Superior temporal gyrus (tissue), 1 donor: ENCODE measurements around the gene FCN2.
"Not testable (repeated sequence)": the region's sequence is repeated elsewhere in the genome, so short reads cannot be mapped to it uniquely, and the experiment has no call there.

Experiments
- DNase-seq: peaks from one replicate; pipeline ENCODE4 v3.0.0-alpha.2; 2016; ENCODE audit errors: extremely low spot score

Gene FCN2

DNA sequence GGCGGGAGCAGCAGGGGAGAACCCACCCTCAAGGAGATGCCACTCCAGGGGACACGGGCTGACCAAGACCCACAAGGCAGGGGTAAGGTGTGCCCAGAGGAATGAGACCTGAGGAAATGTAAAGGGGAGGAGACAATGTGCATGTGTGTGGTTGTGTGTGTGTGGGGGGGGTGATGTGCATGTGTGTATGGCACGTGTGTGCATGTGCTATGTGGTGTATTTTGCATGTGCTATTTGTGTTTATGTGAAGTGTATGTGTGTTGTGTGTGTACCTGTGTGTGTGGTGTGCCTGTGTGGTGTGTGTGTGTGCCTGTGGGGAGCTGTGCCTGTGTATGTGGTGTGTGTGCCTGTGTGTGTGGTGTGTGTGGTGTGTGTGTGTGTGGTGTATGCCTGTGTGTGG lies 33.5 kb upstream of the FCN2 start:
- DNase-seq = no peak

DNA sequence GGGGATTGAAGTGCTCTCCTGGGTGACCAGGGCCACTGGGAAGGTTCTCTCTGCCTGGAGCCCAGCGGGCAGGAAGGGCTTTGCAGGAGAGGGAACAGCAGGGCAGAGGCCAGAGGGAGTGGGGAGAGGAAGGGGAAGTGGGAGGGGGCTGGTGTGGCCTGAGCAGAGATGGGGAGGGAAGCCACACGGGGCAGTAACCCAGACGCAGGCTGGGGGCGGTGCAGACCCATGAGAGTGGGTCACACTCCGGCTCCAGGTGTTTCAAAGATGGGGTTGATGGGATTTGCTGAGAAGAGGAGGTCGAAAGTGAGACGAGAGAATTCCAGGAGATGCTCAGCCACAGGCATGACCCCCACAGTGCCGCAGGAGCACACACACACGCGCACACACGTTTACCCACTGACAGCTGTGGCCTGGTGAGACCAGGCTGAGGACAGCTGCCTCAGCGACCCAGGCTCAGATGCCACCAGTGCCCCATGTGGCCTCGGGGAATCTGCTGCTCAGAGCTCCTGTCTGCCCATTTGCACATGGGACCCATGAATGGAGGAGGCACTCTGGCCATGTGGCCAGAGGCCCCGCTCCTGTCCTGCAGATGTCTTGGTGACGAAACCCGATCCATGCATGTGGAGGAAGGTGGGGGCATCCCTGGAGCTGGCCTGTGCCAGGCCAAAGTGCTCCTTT lies 32.7 kb upstream of the FCN2 start:
- no peak for DNase-seq

DNA sequence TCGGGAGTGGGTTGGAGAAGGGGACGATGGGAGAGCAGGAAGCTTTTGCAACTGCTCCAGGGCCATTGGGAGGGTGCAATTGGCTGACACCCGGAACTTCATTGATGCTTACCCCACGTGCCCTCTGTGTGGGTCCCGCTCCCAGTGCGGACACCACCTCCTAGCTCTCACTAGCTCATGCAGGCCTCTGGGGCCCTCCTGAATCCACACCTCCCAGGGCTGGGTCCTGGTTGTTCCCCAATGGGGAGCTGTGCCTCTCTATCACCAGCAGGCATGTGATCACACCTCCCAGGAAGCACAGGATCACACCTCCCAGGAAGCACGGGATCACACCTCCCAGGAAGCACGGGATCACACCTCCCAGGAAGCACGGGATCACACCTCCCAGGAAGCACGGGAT lies 32.1 kb upstream of the FCN2 start:
- no peak for DNase-seq

DNA sequence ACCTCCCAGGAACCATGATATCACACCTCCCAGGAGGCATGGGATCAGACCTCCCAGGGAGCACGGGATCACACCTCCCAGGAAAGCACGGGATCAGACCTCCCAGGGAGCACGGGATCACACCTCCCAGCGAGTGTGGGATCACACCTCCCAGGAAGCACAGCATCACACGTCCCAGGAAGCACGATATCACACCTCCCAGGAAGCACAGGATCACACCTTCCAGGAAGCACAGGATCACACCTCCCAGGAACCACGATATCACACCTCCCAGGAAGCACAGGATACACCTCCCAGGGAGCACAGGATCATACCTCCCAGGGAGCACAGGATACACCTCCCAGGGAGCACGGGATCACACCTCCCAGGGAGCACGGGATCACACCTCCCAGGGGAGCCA lies 30.0 kb upstream of the FCN2 start:
- no peak for DNase-seq

DNA sequence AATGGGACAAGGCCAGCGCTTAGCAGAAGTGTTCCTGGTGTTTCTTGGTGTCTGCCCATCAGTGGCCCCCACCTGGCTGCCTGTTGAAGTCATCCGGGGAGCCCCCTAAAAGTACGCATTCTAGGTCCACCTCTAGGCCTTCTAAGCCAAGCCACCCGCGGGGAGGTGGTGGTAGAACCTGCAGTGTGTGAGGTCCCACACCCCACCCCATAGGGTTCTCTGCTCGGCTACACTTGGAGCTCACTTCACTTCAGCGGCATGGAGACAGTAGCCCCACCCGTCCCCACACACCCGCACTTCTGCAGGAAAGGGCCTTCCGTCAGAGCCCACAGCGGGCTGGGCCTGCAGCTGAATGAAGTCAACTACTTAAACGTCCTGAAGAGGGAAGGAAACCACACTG lies 29.6 kb upstream of the FCN2 start:
- no peak for DNase-seq

DNA sequence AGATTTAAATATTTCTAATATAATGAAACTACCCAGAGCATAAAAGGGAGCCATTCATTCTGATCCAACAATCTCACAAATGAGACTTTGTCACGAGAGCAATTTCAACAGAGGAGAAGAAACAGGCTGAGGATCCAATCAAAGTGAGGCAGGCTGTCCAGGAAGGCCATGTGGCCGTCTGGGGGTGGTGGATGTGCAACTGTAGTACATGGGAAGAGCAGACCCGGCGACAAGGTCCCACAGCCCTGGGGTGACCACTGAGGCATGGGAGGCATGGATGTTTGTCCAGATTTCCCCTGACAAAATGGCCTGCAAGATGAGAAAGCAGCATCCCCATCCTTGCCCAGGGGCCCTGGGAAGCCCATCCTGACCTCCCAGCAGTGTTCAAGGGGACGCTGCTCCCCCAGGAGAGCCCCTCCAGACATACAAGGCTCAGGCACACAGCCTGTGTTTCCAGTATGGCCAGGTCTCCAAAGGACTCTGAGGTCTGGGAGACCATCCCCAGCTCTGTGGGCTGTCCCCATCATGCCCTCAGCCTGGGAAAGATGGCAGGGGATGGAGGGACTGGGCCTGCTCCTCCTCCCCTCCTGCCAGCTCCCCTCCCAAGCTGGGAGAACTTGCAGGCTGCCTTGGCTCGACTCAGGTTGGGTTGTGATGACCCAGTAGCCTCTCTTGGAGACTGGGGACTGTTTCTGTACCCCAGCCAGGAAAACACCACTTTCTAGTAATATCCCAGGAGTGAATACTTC lies 27.5 kb upstream of the FCN2 start:
- no peak for DNase-seq

DNA sequence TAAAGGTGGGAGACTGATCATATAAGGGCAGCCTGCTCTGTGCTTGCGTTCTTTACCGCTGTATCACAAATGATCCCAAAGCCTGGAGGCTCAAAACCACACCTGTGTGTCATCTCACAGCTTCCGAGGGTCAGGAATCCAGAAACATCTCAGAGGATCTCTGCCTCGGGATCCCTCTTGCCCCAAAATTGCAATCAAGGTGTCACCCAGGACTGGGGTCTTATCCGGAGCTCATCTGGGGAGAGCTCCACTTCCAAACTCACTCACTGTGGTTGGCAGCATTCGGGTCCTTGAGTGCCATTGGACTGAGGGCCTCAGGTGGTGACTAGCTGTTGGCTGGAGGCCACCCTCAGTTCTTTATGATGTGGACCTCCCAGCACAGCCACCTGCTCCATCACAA lies 26.7 kb upstream of the FCN2 start:
- DNase-seq = no peak

DNA sequence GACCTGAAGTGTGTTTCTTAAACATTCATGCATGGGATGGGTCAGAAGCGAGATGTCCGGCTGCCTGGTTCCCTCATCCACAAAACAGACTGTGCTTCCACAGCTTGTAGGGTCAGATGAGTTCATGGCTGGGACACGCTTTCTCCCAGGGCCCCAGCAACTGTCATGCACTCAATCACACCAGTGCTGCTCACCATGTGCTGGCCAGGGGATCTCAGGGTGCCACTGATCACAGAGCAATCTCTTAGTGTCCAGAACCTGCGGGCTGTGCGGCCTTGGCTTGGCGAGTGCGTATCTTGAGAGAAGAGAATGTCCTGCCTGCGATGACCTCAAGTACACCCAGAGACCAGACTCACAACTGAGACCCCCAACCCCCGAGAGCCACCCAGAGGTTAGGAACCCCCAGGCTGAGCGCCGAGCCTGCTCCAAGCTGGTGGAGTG lies 26.0 kb upstream of the FCN2 start:
- no peak for DNase-seq

DNA sequence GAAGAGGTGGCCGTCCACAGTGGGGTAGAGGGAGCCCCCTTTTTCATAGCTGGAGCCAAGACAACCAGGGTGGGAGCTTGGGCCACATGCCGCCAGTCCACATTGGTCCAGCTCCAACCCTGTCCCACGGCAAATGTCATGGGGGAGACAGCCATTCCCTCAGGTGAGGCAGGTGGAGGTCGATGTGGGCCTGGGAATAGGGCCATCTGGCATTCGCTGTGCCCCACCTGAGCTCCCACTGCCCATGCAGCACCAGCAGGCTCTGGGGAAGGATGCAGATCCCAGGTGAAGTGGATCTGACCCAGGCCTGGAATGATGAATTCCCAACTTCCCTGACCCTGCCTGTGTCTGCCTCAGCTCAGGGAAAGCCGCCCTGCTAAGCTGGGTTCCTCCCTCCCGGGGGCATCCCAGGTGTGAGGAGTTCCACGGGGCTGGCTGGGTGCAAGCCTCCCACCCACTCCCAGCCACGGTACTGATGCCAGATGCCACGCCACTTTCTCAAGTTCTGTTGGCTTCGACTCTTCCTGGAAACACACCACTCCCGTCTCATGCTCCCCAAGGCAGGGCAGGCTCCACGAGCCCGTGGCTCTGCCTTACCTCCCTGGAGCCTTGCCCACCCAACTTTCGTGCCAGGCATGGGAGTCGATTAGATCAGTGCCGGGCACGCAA lies 25.2 kb upstream of the FCN2 start:
- DNase-seq = no peak

DNA sequence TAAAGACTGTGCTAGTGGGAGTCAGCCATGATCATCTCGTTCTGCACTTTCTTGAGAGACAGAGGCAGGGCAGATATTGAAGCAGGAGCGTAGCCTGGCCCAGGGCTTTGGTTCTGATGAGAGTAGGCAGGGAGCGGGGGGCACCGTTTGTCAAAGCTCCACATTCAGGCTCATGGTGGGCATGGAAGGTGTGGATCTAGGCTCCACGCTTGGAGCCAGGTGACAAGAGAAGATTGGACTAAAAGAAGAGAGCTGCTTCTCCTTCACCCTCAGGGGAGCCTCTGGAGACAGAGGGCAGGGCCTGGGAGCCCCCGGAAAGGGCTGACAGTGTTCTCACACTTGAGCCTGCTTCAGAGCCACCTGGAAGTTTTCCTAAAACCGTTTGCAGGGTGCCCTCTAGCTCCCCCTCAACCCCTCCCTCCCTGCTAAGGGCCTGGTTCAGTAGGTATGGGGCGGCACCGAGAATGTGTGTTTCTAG lies 24.7 kb upstream of the FCN2 start:
- DNase-seq = no peak

DNA sequence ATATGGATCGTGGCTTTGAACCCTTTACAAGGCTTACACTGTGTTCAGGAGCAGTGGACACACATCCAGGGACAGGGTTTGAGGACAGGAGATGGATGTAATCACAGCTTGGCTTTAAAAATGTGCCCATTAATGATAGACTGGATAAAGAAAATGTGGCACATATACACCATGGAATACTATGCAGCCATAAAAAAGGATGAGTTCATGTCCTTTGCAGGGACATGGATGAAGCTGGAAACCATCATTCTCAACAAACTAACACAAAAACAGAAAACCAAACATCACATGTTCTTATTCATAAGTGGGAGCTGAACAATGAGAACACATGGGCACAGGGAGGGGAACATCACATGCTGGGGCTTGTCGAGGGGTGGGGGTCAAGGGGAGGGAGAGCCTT lies 23.2 kb upstream of the FCN2 start:
- not testable (repeated sequence) for DNase-seq

DNA sequence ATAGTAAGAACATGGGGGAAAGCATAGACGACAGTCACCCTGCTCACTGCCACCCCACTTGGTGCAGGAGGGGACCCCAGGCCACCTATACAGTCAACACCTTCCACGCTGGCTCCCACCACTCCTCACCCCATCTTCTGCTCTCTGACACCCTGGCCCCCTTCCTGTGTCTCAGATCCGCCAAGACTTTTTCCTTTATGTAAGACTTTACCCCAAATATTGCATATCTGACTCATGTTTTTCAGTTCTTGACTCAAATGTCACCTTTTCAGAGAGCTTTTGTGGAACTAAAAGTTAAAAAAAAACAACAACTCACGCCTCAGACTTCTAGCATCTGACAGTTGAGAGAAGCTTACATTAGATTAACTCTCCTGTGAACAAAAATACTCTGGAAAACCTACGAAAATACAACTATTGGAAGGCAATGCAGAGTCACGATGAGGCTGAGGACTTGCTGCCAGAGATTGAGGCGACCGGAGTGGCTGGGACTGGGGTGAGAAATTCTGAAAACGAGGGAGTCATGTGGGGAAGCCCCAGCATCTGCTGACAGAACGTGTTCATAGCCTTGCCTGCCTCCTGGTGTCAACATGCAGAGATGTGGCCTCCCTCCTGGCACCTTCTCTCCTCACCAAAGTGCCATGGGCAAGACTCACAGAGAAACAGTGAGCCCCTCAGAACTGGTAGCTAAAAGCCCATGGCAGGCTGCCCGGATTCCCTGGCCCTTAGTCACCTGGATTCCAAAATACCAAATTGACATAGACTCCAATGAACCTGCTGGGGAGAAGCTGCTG lies 22.4 kb upstream of the FCN2 start:
- peak; percentile 13 for DNase-seq

DNA sequence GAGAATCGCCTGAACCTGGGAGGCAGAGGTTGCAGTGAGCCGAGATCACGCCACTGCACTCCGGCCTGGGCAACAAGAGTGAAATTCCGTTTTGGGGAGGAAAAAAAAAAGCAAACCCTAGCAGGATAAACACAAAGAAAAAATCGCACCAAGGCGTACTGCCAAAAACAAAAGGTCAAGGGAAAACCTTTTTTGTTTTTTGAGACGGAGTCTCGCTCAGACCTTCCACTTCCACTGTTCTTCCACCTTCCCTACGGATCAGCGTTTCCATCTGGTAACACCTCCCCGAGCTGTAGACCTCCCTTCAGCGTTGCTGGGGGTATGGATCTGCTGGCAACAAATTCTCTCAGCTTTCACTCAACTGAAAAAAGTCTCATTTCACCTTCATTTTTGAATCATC lies 20.1 kb upstream of the FCN2 start:
- no peak for DNase-seq

DNA sequence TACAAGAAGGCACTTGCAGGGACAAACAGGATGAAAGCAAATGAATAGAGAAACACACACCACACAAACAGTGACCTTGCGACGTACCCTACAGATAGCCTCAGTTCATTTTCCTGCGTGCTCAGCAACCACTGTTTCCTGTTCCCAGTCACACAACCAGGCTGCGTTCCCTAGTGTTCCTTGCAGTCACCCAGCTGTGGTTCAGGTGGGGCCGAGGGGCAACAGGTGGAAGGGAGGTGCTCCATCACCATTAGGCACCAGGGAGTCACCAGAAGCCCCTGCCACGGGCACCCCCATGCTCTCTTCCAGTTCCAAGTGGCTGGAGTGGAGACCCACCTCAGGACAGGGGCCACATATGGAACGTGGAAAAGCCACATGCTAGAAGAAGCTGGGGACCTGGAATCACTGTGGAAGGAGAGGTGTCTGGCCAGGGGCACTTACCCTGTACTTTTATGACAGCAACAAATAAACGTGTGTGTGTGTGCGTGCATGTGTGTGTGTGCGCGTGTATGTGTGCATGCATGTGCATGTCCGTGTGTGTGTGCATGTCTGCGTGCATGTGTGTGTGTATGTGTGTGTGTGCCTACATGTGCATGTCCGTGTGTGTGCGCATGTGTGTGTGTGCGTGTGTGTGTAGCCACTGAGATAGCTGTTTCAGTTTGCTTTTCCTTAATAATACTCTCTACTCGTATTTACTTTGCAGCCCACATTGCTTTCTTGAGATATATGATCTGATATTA lies 18.8 kb upstream of the FCN2 start:
- DNase-seq = no peak

DNA sequence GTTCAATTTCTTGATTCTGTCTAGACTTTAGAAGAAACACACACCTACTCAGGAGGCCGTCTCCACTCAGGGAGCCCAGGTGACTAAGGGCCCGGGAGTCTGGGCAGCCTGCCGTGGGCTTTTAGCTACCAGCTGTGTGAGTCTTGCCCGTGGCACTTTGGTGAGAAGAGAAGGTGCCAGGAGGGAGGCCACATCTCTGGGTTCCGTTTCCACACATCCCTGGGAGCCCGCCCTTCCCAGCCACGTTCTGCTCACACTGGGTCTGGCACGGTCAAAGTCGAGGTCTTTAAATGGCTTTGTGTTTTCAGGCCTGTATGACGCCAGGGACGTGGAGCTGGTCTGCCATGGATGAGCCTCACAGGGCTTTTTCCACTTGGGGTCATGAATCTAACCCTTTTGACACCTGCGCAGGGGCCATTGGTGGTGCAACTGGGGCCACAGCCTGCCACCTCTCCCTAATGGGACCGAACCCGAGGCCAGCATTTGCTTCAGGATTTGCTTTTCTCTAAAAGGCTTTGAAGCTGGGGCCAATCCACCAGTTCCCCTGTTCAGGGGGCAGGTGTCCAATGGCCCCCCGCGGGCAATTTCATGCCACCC lies 17.2 kb upstream of the FCN2 start:
- DNase-seq = peak; percentile 33

DNA sequence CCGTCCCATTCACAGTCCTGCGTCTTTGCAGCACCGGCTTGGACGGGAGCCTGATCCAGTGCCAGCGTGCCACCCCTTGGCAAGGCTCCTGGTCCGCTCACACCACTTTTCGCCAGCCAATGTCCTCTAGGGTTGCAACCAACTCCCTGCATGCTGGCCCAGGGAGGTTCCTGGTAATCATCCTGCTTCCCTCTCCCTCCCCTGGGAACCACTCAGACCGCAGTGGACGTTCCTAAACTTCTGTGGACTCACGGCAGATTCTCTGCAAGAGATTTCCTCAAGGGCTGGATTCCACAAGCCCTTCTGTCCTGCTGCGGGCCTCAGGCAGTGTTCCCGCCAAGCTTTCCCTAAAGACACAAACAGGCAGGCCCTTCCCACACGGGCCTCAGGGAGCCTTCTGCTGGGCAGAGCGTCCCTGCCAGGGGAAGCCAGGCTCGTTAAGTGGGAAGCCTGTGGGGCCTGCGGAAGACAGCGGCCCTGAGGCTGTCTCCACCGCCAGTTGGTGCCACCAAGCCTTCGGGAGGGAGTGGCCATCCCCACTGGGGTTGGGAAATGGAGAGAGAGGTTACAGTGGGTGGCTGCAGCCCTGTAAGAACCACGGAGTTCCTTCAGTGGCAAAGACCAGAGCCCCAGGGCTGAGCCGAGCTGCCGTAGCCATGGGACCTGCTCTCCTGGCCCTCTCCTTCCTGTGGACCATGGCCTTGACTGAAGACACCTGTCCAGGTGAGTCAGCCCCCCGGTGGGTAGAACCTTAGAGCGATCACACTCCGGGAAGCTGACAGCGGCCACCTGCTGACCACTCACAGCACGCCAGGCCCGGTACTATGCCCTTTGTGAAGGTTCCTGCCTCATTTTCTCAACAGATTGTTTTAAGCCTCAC lies 16.4 kb upstream of the FCN2 start:
- no peak for DNase-seq

DNA sequence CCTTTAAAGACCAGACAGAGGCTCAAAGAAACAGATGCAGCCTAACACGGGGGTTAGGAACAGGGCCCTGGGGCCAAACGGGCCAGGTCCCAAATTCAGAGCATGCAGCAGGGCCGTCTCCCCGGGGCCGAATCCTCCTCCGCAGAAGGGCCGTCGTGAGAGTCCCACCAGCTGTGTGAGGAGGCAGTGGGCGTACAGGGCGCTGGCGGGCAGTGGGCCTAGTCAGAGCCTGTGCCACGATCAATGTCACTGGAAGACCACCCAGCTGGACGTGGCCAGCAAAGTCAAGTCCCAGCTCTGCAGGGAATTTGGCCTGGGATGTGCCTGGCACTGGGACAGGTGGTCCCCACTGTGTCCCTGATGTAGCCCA lies 15.8 kb upstream of the FCN2 start:
- no peak for DNase-seq

DNA sequence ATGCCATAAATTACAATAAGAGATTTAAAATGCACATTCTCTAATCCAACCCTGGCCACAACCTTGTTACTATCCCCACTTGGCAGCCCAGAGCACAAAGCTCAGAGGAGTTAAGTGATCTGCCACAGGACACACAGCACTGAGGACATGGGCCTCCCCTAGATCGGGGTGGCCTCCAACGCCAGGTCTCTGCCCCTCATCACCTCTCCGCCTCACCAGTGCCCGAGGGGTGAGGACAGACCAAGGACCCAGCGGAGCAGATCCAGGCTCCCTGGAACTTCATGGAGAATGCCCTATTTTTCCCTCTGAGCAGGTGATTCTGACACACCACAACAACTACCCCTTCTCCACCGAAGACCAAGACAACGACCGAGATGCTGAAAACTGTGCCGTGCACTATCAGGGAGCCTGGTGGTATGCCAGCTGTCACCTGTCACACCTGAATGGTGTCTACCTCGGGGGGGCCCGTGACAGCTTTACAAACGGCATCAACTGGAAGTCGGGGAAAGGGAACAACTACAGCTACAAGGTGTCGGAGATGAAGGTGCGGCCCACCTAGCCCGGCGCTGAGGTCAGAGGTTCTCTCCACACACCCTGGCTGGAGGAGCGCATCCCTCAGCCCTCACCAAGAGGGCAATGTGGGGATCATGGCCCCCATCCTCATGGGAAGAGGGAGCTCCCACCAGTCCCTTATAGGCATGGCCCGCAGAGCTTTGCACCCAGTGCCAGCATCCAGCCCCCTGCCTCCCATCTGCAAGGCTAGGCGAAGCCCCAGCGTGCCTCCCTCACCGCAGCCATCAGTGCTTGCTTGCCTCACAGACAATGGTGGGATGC lies 12.5 kb upstream of the FCN2 start:
- DNase-seq = no peak
